Stimulated activated naive B cell treated with anti-CD40 and anti-IgM and Interleukin-4, amounts not matched to agents 10 μg/mL and 1 μg/mL and 100 μg/mL, for 72 hours (primary cell): ENCODE data around the gene DISC1.
A peak's percentile ranks its signal among the peaks of the same experiment; 100 is the strongest.

Source experiments
- ATAC-seq, 2 donors: fragments of 150-1000 bp; cut with Tn5 transposase; replicated peaks; 2 replicates each; pipeline ENCODE4 v1.10.0; 2021; ENCODE audit warnings: moderate library complexity in 1 of 2
- DNase-seq: peaks from one replicate; pipeline ENCODE4 v3.0.0; 2021
- H3K27ac Mint-ChIP-seq: one replicate; pipeline ENCODE4 v1.8.0; 2022; ENCODE audit warnings: mild to moderate bottlenecking, mixed read lengths
- H3K27me3 Mint-ChIP-seq, 2 donors: one replicate each; pipeline ENCODE4 v1.8.0; 2022; ENCODE audit warnings: mixed read lengths in 2 of 2
- H3K36me3 Mint-ChIP-seq, 2 donors: one replicate each; pipeline ENCODE4 v1.8.0; 2022; ENCODE audit warnings: mixed read lengths in 2 of 2, mild to moderate bottlenecking in 1 of 2
- H3K4me1 Mint-ChIP-seq, 2 donors: one replicate each; pipeline ENCODE4 v1.8.0; 2022; ENCODE audit warnings: mixed read lengths in 2 of 2, mild to moderate bottlenecking in 1 of 2
- H3K4me3 Mint-ChIP-seq, 2 donors: one replicate each; pipeline ENCODE4 v1.8.0; 2022; ENCODE audit warnings: mild to moderate bottlenecking in 2 of 2, mixed read lengths in 2 of 2, moderate library complexity in 1 of 2
- H3K9me3 Mint-ChIP-seq, 2 donors: one replicate each; pipeline ENCODE4 v1.8.0; 2022; ENCODE audit warnings: mixed read lengths in 2 of 2, mild to moderate bottlenecking in 1 of 2

The DISC1 gene

DNA sequence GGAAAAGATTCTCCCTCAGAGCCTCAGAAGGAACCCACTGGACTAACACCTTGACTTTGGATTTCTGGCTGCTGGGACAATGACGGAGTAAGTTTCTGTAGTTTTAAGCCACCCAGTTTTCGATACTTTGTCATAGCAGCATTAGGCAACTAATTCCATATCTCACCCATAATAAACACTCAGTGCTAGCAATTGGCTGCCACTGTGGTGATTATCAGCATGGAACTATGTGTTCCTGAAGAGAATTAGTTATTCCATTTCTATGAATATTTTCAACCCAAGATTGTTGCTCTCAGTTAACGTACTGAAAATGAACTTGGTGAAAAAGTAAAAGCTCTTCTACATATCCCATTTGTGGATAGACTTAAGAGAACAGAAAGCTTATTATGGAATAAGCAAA lies 299.3 kb downstream of the DISC1 start:
- no peak for DNase-seq
- peaks cover 0 to 2% of the 10 kb centered on the region in 2 donors for H3K4me1 Mint-ChIP-seq
- peaks cover 0 to 8% of the 10 kb centered on the region in 2 donors for H3K27me3 Mint-ChIP-seq
- H3K36me3 Mint-ChIP-seq = peaks cover 0 to 3% of the 10 kb centered on the region in 2 donors
- ATAC-seq = no peak
- H3K27ac Mint-ChIP-seq = no peak overlapping the region
- H3K9me3 Mint-ChIP-seq = no peaks in the 10 kb centered on the region
- no peak overlapping the region for H3K4me3 Mint-ChIP-seq

DNA sequence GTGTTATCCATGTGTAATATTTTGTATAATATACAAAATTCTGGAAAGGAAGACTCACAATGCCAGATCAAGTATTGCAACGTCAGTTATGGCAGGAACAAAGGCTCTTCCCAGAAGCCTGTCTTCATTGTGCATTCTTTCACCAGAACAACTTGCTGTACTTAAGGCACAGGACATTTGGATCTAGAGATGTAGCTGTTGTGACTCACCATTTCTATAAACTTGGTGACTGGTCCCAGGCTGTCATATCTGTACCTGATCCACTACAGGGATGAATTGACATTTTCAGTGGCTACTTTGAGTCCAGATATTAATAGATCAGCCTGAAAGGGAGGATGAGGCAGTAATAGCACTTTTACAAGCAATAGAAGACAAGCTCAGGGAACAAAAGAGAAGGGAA lies 299.8 kb downstream of the DISC1 start:
- DNase-seq = no peak
- ATAC-seq = no peak

DNA sequence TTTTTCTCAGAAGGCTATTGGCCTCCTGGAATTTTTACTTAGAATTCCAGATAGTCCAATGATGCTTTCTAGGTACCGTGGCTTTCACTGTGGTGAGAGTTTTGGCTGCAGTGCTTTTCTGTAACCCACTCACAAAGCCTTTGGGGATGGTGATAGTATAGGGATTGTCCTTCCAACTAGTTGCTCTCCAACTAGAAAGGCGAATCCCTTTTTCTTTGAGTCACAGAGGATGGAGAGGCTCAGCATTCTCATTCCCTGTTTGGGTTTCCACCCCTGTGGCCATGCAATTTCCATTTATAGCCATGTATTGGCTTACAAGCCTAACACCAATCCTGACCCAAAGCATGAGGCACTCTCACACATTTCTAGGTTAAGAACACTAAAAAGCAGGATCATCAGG lies 300.3 kb downstream of the DISC1 start:
- H3K9me3 Mint-ChIP-seq = no peaks in the 10 kb centered on the region
- H3K27ac Mint-ChIP-seq = no peak overlapping the region
- peaks cover 0 to 3% of the 10 kb centered on the region in 2 donors for H3K36me3 Mint-ChIP-seq
- H3K4me1 Mint-ChIP-seq = no peaks in the 10 kb centered on the region
- H3K27me3 Mint-ChIP-seq = peaks cover 0 to 8% of the 10 kb centered on the region in 2 donors
- H3K4me3 Mint-ChIP-seq = no peak overlapping the region
- ATAC-seq (no peak), DNase-seq (no peak)

More for the DNA sequence above, 299.8 kb downstream of the DISC1 start:
- H3K4me3 Mint-ChIP-seq = no peak overlapping the region
- H3K4me1 Mint-ChIP-seq = no peaks in the 10 kb centered on the region
- H3K36me3 Mint-ChIP-seq = peaks cover 0 to 3% of the 10 kb centered on the region in 2 donors
- H3K9me3 Mint-ChIP-seq = no peaks in the 10 kb centered on the region
- no peak overlapping the region for H3K27ac Mint-ChIP-seq
- peaks cover 0 to 8% of the 10 kb centered on the region in 2 donors for H3K27me3 Mint-ChIP-seq

DNA sequence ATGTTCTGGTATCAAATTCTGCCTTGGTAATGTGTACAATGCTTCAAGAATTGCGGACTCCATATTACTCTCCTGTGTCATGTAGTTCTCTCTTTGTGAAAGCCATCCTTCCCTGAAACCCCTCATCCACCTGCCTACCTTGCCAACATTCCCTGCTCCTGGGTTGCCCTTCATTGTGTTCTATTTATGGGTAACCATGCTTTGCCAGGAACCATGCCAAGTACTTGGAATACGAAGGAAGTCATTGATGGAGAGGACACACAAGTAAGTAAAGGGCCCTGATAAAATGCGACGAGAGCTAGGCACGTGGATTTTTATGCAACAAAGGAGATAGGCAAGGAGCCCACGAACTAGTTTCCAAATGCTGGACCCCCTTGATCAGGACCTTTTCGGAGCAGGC lies 300.8 kb downstream of the DISC1 start:
- peaks cover 0 to 3% of the 10 kb centered on the region in 2 donors for H3K36me3 Mint-ChIP-seq
- no peak overlapping the region for H3K27ac Mint-ChIP-seq
- no peak overlapping the region for H3K4me3 Mint-ChIP-seq
- H3K4me1 Mint-ChIP-seq = no peaks in the 10 kb centered on the region
- peaks cover 0 to 8% of the 10 kb centered on the region in 2 donors for H3K27me3 Mint-ChIP-seq
- no peak for ATAC-seq
- no peak for DNase-seq
- no peaks in the 10 kb centered on the region for H3K9me3 Mint-ChIP-seq

DNA sequence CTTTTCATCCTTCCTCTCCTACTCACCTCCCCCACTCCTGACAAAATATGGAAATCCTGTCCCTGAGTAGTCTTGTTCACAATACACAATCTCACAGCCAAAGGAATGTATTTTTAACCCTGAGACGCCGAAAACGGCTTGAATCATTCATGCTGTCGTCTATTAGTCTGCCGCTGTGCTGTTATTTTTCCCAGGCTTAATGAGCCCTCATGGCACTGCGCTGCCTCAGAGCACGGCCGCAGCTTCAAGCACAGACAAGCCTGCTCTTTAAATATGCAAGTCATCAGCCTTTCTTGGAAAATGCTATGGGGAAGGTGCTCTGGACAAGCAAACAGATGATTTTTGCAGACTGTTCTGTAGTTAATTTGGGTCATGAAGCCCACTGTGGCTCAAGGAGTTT lies 302.7 kb downstream of the DISC1 start:
- Mint-ChIP-seq H3K36me3 (peaks cover 0 to 3% of the 10 kb centered on the region in 2 donors), H3K27me3 (peaks cover 0 to 8% of the 10 kb centered on the region in 2 donors)

DNA sequence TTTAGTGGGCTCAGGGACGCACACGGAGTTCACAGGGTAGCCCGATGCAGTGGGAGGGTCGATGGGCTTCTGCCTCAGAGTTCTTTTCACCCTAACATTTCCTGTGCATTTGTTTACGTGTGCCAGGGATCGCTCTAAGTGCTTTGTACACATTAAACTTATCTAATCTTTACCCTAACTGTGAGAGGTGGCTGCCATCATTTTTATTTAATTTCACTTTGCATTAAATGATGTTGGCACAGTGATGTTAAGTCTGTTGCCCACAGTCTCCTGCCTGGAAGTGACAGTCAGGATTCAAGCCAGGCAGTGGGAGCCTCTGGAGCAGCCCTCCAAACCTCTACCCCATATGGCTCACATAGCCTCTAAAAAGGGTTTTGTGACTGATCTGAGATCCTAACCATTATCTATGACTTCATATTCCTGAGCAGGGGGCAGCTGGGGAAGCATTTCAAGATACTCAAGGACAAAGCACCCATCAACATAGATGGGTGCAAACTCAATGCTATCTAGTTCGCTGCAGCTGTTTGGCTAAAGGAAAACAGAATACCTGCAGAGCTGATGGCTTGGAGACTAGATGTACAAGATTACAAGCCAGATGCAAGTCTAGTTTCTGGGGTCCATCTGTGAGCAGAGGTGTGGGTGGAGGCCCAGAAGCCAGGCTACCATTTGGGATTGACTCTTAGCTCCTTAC lies 303.8 kb downstream of the DISC1 start:
- peaks cover 0 to 8% of the 10 kb centered on the region in 2 donors for H3K27me3 Mint-ChIP-seq
- DNase-seq (no peak), ATAC-seq (no peak)
- peaks cover 0 to 3% of the 10 kb centered on the region in 2 donors for H3K36me3 Mint-ChIP-seq
- peaks cover 0 to 2% of the 10 kb centered on the region in 2 donors for H3K9me3 Mint-ChIP-seq
- no peak overlapping the region for H3K27ac Mint-ChIP-seq
- no peaks in the 10 kb centered on the region for H3K4me1 Mint-ChIP-seq
- H3K4me3 Mint-ChIP-seq = no peak overlapping the region

More for the DNA sequence above, 302.7 kb downstream of the DISC1 start:
- no peak for ATAC-seq
- no peaks in the 10 kb centered on the region for H3K4me1 Mint-ChIP-seq
- no peak overlapping the region for H3K4me3 Mint-ChIP-seq
- H3K9me3 Mint-ChIP-seq = peaks cover 0 to 2% of the 10 kb centered on the region in 2 donors
- H3K27ac Mint-ChIP-seq = no peak overlapping the region
- no peak for DNase-seq

DNA sequence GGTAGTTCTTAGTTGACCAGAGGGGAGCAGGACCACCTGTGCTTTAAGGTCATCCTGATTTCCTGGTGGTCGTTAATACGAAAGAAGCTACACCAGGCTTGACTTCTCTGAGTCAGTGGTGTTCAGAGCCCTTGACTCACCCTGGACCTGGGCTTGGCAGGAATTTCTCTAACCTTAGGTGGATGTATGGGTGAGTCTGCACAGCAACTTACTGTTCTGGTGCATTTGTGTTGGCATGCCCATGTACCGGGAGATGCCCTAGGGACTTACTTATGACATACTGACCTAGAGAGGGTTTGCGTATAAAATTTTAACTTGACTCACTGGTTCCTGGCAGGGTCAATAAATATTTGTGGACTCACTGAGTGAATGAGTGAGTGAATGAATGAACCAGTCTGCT lies 304.6 kb downstream of the DISC1 start:
- peaks cover 0 to 3% of the 10 kb centered on the region in 2 donors for H3K36me3 Mint-ChIP-seq

DNA sequence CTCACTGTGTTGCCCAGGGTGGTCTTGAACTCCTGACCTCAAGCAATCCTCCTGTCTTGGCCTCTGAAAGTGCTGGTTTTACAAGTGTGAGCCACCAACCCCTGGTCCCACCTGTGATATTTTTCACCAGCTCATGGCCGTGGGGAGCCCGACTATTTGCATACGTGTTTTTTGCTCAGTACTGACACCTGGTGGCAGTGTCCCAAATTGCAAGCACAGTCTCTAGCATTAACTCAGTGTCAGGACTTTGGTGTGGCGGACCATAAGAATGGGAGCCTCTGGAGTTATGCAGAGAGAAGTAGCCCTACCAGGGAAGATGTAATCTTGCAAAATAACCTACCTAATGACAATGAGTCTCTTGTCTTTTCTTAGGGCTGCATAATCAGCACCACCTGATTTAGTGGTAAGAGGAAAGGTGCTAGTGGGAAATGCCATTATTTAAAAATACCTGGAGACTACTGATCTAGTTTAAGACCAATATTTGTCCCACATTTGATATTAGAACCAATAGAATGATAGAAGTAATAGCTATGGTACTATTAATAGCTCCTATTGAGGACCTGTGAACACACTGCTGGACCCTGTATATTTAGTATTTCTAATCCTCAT lies 305.4 kb downstream of the DISC1 start:
- Mint-ChIP-seq H3K27ac (no peak overlapping the region), H3K9me3 (peaks cover 0 to 2% of the 10 kb centered on the region in 2 donors), H3K27me3 (peaks cover 0 to 8% of the 10 kb centered on the region in 2 donors), H3K4me1 (no peaks in the 10 kb centered on the region), H3K4me3 (no peak overlapping the region), H3K36me3 (peaks cover 0 to 3% of the 10 kb centered on the region in 2 donors)
- ATAC-seq (peak in 1 of 2 donors; percentile 33), DNase-seq (no peak)

More for the DNA sequence above, 304.6 kb downstream of the DISC1 start:
- Mint-ChIP-seq H3K4me3 (no peak overlapping the region), H3K4me1 (no peaks in the 10 kb centered on the region), H3K27ac (no peak overlapping the region), H3K27me3 (peaks cover 0 to 8% of the 10 kb centered on the region in 2 donors), H3K9me3 (peaks cover 0 to 2% of the 10 kb centered on the region in 2 donors)
- ATAC-seq = no peak
- DNase-seq = no peak

DNA sequence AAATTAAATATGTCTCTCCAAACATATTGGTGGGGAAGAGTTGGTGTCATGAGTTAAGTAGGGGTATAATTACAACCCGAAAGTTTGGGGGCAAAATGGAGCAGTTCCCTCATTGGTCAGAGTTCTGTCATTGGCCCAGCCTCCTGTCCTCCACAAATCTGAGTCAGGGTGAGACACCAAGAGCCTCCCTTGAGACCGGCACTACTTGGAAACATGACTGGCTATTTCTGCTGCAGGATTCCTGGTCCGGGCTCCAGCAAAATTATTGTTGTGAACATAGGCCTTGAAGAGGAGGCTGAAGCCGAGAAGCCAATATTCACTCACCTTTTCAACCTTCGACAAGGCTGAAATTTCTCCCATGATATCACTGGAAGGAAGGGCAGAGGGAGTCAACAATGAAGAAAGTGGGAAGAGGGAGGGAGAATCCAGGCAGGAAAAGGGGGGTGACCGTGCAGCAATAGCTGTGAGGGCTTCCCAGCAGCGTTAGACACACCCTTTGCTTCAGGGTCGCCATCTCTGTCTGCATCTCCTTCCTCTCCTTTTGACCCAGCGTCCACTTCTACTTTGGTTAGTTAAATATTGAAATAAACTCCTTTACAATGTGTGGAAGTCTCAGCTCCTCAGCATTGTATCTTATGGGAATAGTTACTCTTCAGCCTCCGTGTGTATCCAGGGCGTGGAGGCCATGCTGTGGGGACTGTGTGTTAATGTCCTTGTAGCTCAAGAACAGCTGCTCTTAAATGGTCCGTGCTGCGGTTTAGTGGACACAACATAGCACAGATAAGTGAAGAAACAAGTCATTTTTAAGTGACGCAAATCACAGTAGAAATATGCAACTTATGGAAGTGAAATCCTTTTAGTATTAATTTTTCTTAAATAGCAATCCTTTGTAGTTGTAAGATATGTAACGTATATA lies 307.4 kb downstream of the DISC1 start:
- Mint-ChIP-seq H3K27ac (no peak overlapping the region), H3K27me3 (peaks cover 0 to 6% of the 10 kb centered on the region in 2 donors), H3K9me3 (peaks cover 0 to 6% of the 10 kb centered on the region in 2 donors), H3K36me3 (peaks cover 0 to 3% of the 10 kb centered on the region in 2 donors), H3K4me1 (no peaks in the 10 kb centered on the region), H3K4me3 (no peak overlapping the region)
- DNase-seq = no peak
- ATAC-seq = no peak

DNA sequence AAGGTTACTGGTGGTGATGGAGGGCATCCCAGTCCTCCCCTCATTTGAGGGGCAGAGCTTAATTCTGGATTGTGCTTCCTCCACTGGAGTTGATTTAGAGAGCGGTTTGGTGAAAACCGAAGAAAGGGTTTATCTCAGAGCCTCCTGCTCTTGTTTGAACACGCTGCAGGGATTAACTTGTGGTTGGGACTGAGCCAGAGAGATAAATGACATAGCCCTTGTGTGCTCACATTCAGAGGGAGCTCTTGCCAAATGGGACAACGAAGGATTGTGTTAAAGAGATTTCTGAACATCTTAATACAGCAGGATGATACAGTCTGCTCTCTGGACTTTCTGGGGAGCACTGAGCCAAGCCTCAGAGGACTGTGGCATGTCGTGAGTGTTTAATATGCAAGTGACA lies 308.2 kb downstream of the DISC1 start:
- Mint-ChIP-seq H3K27me3 (no peaks in the 10 kb centered on the region), H3K36me3 (peaks cover 0 to 3% of the 10 kb centered on the region in 2 donors), H3K4me1 (no peaks in the 10 kb centered on the region), H3K9me3 (peaks cover 0 to 6% of the 10 kb centered on the region in 2 donors), H3K4me3 (no peak overlapping the region), H3K27ac (no peak overlapping the region)
- no peak for DNase-seq
- ATAC-seq = no peak

DNA sequence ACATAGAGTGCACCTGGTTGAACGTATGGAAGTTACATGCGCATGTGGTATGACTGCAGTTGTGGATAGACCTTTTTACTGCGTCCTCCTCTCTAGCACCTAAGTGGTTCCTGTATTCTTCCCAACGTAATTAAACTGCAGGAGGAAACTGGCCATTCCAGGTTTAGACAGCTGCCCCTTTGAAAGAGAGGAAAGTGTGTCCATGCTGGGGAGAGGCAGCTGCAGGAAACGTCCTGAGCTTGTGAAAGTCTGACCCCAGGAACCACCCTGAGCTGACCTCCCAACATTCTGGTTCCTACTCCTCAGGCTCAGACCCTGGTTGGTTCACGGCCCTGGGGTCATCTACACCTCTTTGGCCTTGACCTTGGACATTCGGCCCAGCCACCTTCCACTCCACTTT lies 309.3 kb downstream of the DISC1 start:
- Mint-ChIP-seq H3K4me3 (no peak overlapping the region), H3K36me3 (peaks cover 0 to 3% of the 10 kb centered on the region in 2 donors), H3K27me3 (no peaks in the 10 kb centered on the region), H3K9me3 (peaks cover 0 to 6% of the 10 kb centered on the region in 2 donors), H3K4me1 (no peaks in the 10 kb centered on the region), H3K27ac (no peak overlapping the region)
- DNase-seq (no peak), ATAC-seq (no peak)

DNA sequence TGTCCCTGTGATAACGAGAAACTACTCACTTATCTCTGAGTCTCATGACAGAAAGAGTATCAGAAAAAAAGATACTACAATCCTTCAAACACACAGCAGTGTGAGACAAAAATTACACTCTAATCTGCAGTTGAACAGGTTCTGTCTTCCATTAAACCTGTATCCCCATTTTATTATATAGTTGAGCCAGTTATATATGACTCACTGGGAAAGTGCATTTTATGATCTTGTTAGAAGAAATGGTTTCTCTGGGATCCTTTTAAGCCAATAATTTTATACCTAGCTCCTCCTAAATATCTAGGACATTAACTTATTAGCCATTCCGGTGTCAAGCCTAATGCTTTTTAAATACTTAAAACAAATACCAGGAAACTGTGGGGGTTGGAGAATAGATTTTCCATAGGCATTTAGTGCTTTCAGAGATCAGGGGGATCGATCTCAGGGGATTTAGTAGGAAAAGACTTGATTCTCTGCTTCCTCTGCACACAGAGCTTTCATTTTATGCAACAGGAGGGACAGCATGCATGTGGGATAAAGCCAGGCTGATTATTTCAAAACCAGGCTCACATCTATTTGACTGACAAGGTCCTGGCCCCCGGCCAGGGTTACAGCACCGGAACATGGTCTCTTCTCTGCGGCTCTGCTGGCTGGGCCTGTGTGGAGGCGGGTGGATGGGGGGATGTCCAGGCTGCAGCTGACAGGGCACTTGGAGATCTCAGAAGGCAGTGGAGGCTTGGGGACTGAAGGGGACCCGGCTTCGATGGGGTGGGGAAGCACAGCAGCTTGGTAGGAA lies 310.6 kb downstream of the DISC1 start:
- Mint-ChIP-seq H3K27me3 (no peaks in the 10 kb centered on the region), H3K9me3 (peaks cover 0 to 6% of the 10 kb centered on the region in 2 donors), H3K36me3 (peaks cover 3% of the 10 kb centered on the region in 2 donors), H3K4me3 (no peak overlapping the region), H3K4me1 (no peaks in the 10 kb centered on the region), H3K27ac (no peak overlapping the region)
- no peak for DNase-seq
- ATAC-seq = no peak

DNA sequence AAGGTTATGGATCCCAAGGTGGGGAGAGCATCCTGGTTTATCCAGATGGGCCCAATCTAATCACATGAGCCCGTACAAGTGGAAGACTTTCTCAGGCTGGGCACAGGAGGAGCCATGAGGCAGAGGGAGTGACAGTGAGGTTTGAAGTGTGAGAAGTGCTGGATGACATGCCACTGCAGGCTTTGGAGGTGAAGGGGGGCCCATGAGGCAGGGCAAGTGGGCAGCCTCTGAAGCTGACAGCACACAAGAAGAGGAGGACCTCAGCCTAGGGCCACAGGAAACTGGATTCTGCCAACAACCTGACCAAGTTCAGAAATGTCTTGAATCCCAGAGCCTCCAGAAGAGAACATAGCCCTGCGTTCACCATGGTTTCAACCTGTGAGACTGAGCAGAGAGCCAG lies 311.6 kb downstream of the DISC1 start:
- DNase-seq (no peak), ATAC-seq (no peak)
- Mint-ChIP-seq H3K36me3 (peaks cover 3 to 7% of the 10 kb centered on the region in 2 donors), H3K27me3 (no peaks in the 10 kb centered on the region), H3K4me3 (no peak overlapping the region), H3K4me1 (no peaks in the 10 kb centered on the region), H3K9me3 (peaks cover 0 to 8% of the 10 kb centered on the region in 2 donors), H3K27ac (no peak overlapping the region)

DNA sequence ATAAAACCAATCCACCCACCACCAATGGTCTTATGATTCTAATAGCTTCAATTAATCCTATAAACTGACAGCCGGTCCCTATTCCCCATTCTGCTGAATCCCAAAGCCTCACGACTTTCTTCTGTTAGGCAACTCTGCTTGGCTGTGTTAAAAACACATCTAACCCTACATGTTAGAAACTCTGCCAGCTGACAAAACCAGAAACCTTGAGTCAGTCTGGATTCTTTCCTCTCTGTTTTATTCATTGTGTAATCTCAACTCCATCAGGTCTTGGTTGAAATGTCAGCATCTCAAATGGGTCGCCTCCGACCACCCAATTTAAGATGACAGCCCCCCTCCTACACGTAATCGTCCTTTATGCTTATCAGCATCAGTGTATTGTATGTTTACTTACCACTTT lies 312.1 kb downstream of the DISC1 start:
- Mint-ChIP-seq H3K36me3 (peaks cover 3 to 7% of the 10 kb centered on the region in 2 donors), H3K4me3 (no peak overlapping the region), H3K4me1 (no peaks in the 10 kb centered on the region), H3K27me3 (no peaks in the 10 kb centered on the region), H3K27ac (no peak overlapping the region), H3K9me3 (peaks cover 0 to 6% of the 10 kb centered on the region in 2 donors)
- no peak for DNase-seq
- ATAC-seq = no peak
